ENCODE data around the gene UBALD1.

The UBALD1 gene

DNA sequence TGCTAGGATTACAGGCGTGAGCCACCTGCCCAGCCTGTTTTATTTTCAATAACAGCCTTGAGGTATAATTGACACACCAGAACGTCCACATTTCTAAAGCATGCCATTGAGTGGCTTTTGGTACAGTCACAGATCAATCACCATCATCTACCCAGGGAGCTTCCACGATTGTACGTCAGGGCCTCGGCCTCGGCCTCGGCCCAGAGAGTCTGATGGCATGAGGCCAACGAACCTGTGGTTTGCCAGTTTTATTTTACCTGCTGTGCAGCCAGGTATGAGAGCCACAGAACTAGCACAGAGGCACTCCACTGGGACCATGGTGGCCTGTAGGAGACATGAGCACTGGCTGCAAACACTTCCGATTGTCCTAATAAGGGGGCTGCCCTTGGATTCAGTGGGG lies 8.3 kb downstream of the UBALD1 start:
- TF ChIP-seq, protein P1, sequence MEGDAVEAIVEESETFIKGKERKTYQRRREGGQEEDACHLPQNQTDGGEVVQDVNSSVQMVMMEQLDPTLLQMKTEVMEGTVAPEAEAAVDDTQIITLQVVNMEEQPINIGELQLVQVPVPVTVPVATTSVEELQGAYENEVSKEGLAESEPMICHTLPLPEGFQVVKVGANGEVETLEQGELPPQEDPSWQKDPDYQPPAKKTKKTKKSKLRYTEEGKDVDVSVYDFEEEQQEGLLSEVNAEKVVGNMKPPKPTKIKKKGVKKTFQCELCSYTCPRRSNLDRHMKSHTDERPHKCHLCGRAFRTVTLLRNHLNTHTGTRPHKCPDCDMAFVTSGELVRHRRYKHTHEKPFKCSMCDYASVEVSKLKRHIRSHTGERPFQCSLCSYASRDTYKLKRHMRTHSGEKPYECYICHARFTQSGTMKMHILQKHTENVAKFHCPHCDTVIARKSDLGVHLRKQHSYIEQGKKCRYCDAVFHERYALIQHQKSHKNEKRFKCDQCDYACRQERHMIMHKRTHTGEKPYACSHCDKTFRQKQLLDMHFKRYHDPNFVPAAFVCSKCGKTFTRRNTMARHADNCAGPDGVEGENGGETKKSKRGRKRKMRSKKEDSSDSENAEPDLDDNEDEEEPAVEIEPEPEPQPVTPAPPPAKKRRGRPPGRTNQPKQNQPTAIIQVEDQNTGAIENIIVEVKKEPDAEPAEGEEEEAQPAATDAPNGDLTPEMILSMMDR (IDR thresholded peaks at IDR 0.05; ENCODE audit: low read depth, low read length, missing control alignments), result no peak
- no peak overlapping the region for H3K4me3 ChIP-seq (ENCODE audit: low read depth, low read length)
- in situ Hi-C loops (cut with HindIII; ENCODE audit: low sequenced_read_pairs), result no loop called here
- no peak for DNase-seq (ENCODE audit: low read depth)

DNA sequence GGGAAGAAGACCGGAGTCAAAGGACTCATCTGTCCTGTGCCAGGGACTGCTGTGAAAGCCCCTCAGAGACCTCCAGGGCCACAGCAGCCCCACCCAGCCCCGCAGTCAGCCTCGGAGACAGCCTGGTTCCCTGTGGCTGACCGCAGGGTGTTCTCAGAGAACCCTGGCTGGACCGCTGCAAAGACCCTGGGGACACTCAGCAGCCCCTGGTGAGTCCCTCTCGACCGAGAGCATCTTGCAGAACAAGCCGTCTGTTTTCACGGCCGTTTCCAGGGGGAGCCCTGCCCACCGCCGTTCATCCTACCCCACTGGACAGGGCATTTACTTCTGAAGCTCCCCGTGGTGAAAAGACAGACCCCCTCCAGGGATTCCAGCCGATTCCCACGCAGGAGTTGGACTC lies 10.3 kb downstream of the UBALD1 start:
- in situ Hi-C loops (cut with HindIII; ENCODE audit: low sequenced_read_pairs), result no loop called here
- no peak overlapping the region for H3K4me3 ChIP-seq (ENCODE audit: low read depth, low read length)
- DNase-seq (ENCODE audit: low read depth), result no peak
- TF ChIP-seq, protein P1 (IDR thresholded peaks at IDR 0.05; ENCODE audit: low read depth, low read length, missing control alignments), result no peak

DNA sequence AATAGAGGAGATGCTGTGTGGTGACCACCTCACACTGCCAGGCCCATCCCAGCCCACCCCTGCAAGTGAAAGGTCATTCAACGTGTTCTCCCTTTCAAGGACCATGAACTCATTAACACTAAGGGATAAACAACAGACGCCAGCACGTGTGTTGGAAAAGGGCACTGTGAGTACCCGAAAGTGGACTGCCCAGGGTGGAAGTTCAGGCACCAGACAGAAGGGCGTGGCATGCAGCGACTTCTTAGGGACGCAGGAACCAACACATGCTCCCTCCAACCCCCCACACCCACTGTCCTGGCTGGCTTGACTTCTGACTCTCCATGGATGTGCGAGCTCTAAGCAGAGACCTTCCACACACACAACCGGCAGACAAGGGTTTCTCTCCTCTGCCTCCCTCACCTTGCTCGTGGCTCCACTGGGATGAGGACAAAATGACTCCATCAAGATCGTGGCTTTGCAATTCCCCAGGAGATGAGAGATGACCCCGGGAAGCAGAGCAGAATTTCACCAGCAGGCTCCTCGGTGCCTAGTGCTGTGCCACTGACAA lies 11.0 kb downstream of the UBALD1 start:
- TF ChIP-seq, protein P1 (IDR thresholded peaks at IDR 0.05; ENCODE audit: low read depth, low read length, missing control alignments), result no peak
- no peak overlapping the region for H3K4me3 ChIP-seq (ENCODE audit: low read depth, low read length)
- no peak for DNase-seq (ENCODE audit: low read depth)
- in situ Hi-C loops (cut with HindIII; ENCODE audit: low sequenced_read_pairs), result no loop called here

DNA sequence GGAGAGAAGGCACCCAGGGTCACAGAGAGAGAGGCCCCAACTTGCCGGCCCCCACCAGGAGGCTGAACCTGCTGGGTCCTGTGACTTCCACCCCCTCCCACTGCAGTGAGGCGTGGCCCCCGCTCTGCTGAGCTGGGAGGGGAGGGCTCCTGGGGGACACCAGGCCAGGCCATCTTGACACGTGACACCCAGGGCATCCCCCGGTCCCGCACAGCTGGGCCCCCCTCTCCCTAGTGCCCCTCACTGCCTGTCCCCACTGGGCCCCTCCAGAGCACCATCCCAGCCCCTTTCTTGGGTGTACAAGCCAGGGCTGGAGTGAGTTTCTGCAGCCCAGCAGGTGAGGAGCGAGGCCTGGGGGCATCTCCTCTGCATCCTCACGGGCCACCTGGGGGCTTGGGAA lies 12.4 kb downstream of the UBALD1 start:
- H3K4me3 ChIP-seq (ENCODE audit: low read depth, low read length), result no peak overlapping the region
- in situ Hi-C loops (cut with HindIII; ENCODE audit: low sequenced_read_pairs), result no loop called here
- TF ChIP-seq, protein P1 (IDR thresholded peaks at IDR 0.05; ENCODE audit: low read depth, low read length, missing control alignments), result no peak
- no peak for DNase-seq (ENCODE audit: low read depth)

DNA sequence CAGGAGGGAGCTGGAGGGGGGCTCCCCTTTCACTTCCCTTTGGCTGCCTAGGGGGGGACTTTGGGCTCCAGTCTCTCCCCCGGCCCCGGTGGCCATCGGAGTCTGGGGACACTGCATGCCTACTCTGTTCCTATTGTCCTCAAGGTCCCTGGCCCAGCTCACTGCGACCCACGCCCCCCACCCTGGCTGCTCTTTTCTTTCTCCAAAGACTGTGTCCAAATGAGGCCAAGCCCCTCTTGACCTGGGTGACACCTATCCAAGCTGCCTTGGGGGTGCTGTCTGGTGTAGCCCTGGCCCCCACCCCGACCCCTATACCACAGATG lies 12.9 kb downstream of the UBALD1 start:
- H3K4me3 ChIP-seq (ENCODE audit: low read depth, low read length), result no peak overlapping the region
- in situ Hi-C loops (cut with HindIII; ENCODE audit: low sequenced_read_pairs), result no loop called here
- no peak for DNase-seq (ENCODE audit: low read depth)
- TF ChIP-seq, protein P1 (IDR thresholded peaks at IDR 0.05; ENCODE audit: low read depth, low read length, missing control alignments), result no peak

DNA sequence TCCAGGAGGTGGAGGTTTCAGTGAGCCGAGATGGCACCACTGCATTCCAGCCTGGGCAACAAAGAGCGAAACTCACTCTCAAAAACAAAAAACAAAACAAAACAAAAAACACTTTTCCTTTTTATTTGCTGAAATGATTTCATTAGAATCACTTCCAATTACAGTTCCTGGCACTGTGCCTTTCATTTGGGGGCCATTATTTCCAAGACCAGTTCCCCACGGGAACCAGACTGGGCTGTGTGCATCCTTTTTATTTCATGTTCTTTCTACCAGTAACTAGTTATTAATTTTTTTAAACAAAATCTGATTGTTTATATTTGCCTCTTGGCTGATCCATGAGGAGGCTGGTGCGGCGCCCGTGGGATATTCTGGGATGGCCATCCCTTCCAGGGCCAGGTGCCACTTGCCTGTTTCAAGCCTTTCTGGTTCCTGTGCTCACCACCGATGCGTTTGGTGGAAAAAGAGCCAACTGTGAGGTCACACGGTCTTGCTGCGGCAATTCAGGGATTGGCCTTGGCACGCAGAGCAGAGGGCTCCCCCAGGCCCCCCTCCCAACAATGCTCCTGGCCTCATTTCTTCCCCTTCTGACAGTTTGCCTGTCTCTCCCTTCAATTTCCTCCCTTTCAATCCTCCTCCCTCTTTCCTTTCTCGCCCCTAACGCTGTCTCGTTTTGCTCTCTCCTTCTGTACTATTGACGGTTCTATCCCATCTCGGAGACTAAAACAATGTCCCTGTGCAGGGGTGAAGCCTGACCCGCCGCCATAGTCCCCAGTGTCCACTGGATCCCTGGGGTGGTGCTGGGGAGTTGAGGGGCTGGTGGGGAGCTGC lies 13.4 kb downstream of the UBALD1 start:
- no peak for DNase-seq (ENCODE audit: low read depth)
- TF ChIP-seq, protein P1 (IDR thresholded peaks at IDR 0.05; ENCODE audit: low read depth, low read length, missing control alignments), result no peak
- in situ Hi-C loops (cut with HindIII; ENCODE audit: low sequenced_read_pairs), result no loop called here
- no peak overlapping the region for H3K4me3 ChIP-seq (ENCODE audit: low read depth, low read length)

Data from astrocyte of the cerebellum (primary cell).